SU-DHL-6 (cell line): Measurements from ENCODE around the gene MMP24OS.

Experiments
- H2AFZ ChIP-seq: fragments of 200-600 bp; sonication (generic); 2 replicates; pipeline ENCODE4 v1.6.1; 2014; ENCODE audit warnings: low read depth, mild to moderate bottlenecking, moderate library complexity, mixed read lengths, antibody characterized with exemption, low read length; ENCODE audit not compliant: severe bottlenecking
- H3F3A ChIP-seq: fragments of 200-600 bp; shearing (Covaris generic); 2 replicates; pipeline ENCODE4 v1.6.0; 2016; ENCODE audit warnings: antibody characterized with exemption, mild to moderate bottlenecking; ENCODE audit not compliant: insufficient read depth
- H3K27ac ChIP-seq: fragments of 200-600 bp; sonication (generic); 2 replicates; pipeline ENCODE4 v1.5.1; 2016; ENCODE audit warnings: low read depth, mild to moderate bottlenecking, low read length, moderate library complexity, mixed read lengths
- H3K27me3 ChIP-seq: fragments of 200-600 bp; sonication (generic), shearing (Covaris generic); 2 replicates; pipeline ENCODE4 v1.6.0; 2014; ENCODE audit warnings: mild to moderate bottlenecking, low read length
- H3K36me3 ChIP-seq: fragments of 200-600 bp; sonication (generic); 2 replicates; pipeline ENCODE4 v1.6.1; 2014; ENCODE audit warnings: mild to moderate bottlenecking, low read length, mixed read lengths
- H3K4me2 ChIP-seq: fragments of 300-600, 200-600 bp; shearing (Covaris generic), sonication (generic); 2 replicates; pipeline ENCODE4 v1.6.0; 2014; ENCODE audit warnings: low read length, low read depth, mild to moderate bottlenecking; ENCODE audit not compliant: poor library complexity, severe bottlenecking
- H3K4me3 ChIP-seq: fragments of 200-600 bp; sonication (generic); 2 replicates; pipeline ENCODE4 v1.5.1; 2014; ENCODE audit warnings: antibody characterized with exemption, low read length, mild to moderate bottlenecking, mixed read lengths; ENCODE audit not compliant: insufficient read depth, poor library complexity, severe bottlenecking
- H3K79me2 ChIP-seq: fragments of 200-600 bp; sonication (generic); 2 replicates; pipeline ENCODE4 v1.6.1; 2014; ENCODE audit warnings: mild to moderate bottlenecking, low read length, moderate library complexity; ENCODE audit not compliant: insufficient read depth
- H3K9ac ChIP-seq: fragments of 200-600 bp; sonication (generic); 2 replicates; pipeline ENCODE4 v1.7.0; 2014; ENCODE audit warnings: mild to moderate bottlenecking, low read length
- H3K9me2 ChIP-seq: fragments of 200-600 bp; sonication (generic); replicated peaks from 2 replicates; pipeline ENCODE4 v1.6.1; 2014; ENCODE audit warnings: low read length; ENCODE audit not compliant: insufficient read depth
- H3K9me3 ChIP-seq: fragments of 200-600 bp; sonication (generic); 2 replicates; pipeline ENCODE4 v1.6.1; 2014; ENCODE audit warnings: low read length, mixed read lengths; ENCODE audit not compliant: insufficient read depth
- H4K20me1 ChIP-seq: fragments of 200-600 bp; sonication (generic); 2 replicates; pipeline ENCODE4 v1.6.1; 2014; ENCODE audit warnings: low read depth, mild to moderate bottlenecking, antibody characterized with exemption, low read length, moderate library complexity, mixed read lengths
- EZH2phosphoT487 ChIP-seq: fragments of 200-600 bp; sonication (generic), shearing (Covaris generic); conservative IDR thresholded peaks from 2 replicates; pipeline ENCODE4 v1.6.1; 2018; ENCODE audit warnings: mild to moderate bottlenecking, antibody characterized with exemption, low read length, moderate library complexity, mixed read lengths
- TF ChIP-seq, protein P1 (sequence below): fragments of 200-600 bp; sonication (generic); IDR thresholded peaks from one replicate; pipeline ENCODE4 v1.5.1; 2017; ENCODE audit warnings: antibody characterized with exemption, mild to moderate bottlenecking, low read length, moderate library complexity; ENCODE audit not compliant: insufficient read depth, poor library complexity, severe bottlenecking

MMP24OS gene

DNA sequence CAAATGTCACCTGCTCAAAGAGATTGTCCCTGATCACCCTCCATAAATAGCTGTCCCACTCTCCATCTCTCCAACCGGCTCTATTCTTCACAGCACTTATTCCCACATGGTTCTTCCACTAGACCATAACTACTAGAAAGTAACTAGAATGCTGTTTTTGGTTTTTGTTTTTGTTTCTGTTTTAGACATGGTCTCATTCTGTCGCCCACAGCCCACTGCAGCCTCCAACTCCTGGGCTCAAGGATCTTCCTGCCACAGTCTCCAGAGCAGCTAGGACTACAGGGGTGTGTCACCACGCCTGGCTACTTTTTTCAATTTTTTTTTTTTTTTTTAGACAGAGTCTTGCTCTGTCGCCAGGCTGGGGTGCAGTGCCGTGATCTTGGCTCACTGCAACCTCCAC is 39.2 kb downstream of the MMP24OS start:
- H3K36me3 ChIP-seq: no peaks in the 10 kb centered on the region
- H3K27me3 ChIP-seq: no peaks in the 10 kb centered on the region
- no peaks in the 10 kb centered on the region for H3F3A ChIP-seq
- no peaks in the 10 kb centered on the region for H3K9me2 ChIP-seq
- no peaks in the 10 kb centered on the region for H3K79me2 ChIP-seq
- H4K20me1 ChIP-seq: no peaks in the 10 kb centered on the region
- no peak for TF ChIP-seq EZH2phosphoT487
- TF ChIP-seq, protein P1, sequence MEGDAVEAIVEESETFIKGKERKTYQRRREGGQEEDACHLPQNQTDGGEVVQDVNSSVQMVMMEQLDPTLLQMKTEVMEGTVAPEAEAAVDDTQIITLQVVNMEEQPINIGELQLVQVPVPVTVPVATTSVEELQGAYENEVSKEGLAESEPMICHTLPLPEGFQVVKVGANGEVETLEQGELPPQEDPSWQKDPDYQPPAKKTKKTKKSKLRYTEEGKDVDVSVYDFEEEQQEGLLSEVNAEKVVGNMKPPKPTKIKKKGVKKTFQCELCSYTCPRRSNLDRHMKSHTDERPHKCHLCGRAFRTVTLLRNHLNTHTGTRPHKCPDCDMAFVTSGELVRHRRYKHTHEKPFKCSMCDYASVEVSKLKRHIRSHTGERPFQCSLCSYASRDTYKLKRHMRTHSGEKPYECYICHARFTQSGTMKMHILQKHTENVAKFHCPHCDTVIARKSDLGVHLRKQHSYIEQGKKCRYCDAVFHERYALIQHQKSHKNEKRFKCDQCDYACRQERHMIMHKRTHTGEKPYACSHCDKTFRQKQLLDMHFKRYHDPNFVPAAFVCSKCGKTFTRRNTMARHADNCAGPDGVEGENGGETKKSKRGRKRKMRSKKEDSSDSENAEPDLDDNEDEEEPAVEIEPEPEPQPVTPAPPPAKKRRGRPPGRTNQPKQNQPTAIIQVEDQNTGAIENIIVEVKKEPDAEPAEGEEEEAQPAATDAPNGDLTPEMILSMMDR: no peak
- no peak overlapping the region for H2AFZ ChIP-seq
- H3K9ac ChIP-seq: no peak overlapping the region
- H3K4me2 ChIP-seq: no peak overlapping the region
- H3K4me3 ChIP-seq: no peak overlapping the region
- no peak overlapping the region for H3K27ac ChIP-seq
- H3K9me3 ChIP-seq: no peaks in the 10 kb centered on the region

DNA sequence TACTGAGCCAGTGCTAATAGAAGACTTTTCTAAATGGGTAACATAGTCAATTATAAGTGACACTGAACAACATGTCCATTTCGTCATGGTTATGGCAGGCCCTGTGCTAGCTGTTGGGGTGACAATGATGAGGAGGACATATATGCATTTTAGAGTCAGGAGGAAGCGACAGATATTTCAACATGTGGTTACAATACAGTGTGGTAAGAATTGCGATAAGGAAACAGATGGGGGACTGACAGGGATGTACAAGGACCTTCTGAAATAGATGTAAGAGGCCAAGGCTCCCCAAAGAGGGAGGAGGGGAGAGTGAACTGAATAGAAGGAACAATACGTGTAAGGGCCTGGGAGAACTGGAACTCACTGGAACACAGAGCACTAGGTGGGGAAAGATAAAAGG is 39.8 kb downstream of the MMP24OS start:
- TF ChIP-seq EZH2phosphoT487: no peak
- TF ChIP-seq, protein P1: no peak
- H3K4me3 ChIP-seq: no peak overlapping the region

DNA sequence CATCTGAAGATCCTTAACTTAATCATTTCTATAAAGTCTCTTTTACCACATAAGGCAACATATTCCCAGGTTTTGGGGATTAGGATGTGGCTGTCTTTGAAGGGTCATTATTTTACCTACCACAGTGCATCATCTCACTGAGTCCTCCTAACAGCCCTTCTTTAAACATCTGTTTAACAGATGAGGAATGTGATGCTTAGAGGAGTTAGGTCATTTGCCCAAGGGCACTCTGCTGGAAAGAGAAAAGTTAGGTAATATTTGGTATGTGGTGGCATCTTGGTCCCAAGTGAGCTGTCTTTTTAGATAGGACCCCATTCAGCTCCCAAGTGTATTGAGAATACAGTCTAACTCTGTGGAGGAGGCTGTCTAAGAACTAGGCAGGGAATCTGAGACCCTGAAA is 40.4 kb downstream of the MMP24OS start:
- H3K9me2 ChIP-seq: no peaks in the 10 kb centered on the region
- no peaks in the 10 kb centered on the region for H3K9me3 ChIP-seq
- no peaks in the 10 kb centered on the region; the same call in 1 of the 2 replicates for H3K27me3 ChIP-seq
- no peaks in the 10 kb centered on the region for H3K36me3 ChIP-seq
- no peaks in the 10 kb centered on the region for H3K79me2 ChIP-seq
- H3K9ac ChIP-seq: no peak overlapping the region
- no peaks in the 10 kb centered on the region for H3F3A ChIP-seq
- H3K27ac ChIP-seq: no peak overlapping the region
- H3K4me3 ChIP-seq: no peak overlapping the region
- H2AFZ ChIP-seq: no peak overlapping the region
- H4K20me1 ChIP-seq: no peaks in the 10 kb centered on the region
- H3K4me2 ChIP-seq: no peak overlapping the region
- TF ChIP-seq, protein P1: no peak
- TF ChIP-seq EZH2phosphoT487: no peak

More for the DNA sequence above, 39.8 kb downstream of the MMP24OS start:
- no peaks in the 10 kb centered on the region for H3K36me3 ChIP-seq
- H3K9me2 ChIP-seq: no peaks in the 10 kb centered on the region
- H3K79me2 ChIP-seq: no peaks in the 10 kb centered on the region
- H3K4me2 ChIP-seq: no peak overlapping the region
- H3K27me3 ChIP-seq: no peaks in the 10 kb centered on the region
- H2AFZ ChIP-seq: no peak overlapping the region
- no peaks in the 10 kb centered on the region for H3F3A ChIP-seq
- H3K9ac ChIP-seq: no peak overlapping the region
- H3K27ac ChIP-seq: no peak overlapping the region
- H3K9me3 ChIP-seq: no peaks in the 10 kb centered on the region
- no peaks in the 10 kb centered on the region for H4K20me1 ChIP-seq
